Gastrocnemius medialis (tissue), 4 donors: ENCODE data around the gene GTF2H3. TPM values are rescaled to one million over a fixed set of nuclear protein-coding genes. Genes with fewer than 3 reads are reported as not detected.
A peak's percentile ranks its signal among the peaks of the same experiment; 100 is the strongest.

Experiments used
- ATAC-seq, 2 donors: fragments of 150-250 bp; one replicate each; pipeline ENCODE4 v1.9.1; 2016
- DNase-seq, 2 donors: peaks; one replicate each; pipeline ENCODE4 v3.0.0-alpha.2; 2019
- H3K27ac ChIP-seq, 4 donors: fragments of 200-600 bp; sonication (generic); 1 replicate in 1 of 4; 2 replicates in 3 of 4; pipeline ENCODE4 v1.5.1; 2016 to 2018; ENCODE audit warnings: mild to moderate bottlenecking in 2 of 4, moderate library complexity in 1 of 4
- H3K27me3 ChIP-seq, 3 donors: fragments of 200-600 bp; sonication (generic) in 2 of 3; 1 replicate in 1 of 3; 2 replicates in 2 of 3; pipeline versions ENCODE4 v1.5.1 to v1.6.0; 2016 to 2019; ENCODE audit warnings: mild to moderate bottlenecking in 1 of 3, moderate library complexity in 1 of 3
- H3K36me3 ChIP-seq, 2 donors: fragments of 200-600 bp; sonication (generic) in 1 of 2; one replicate each; pipeline ENCODE4 v1.5.1; 2017 to 2018
- H3K4me1 ChIP-seq, 2 donors: fragments of 200-600 bp; sonication (generic) in 1 of 2; one replicate each; pipeline ENCODE4 v1.5.1; 2016 to 2017; ENCODE audit warnings: mild to moderate bottlenecking in 2 of 2
- H3K4me3 ChIP-seq, 4 donors: fragments of 200-600 bp; sonication (generic) in 3 of 4; 1 replicate in 1 of 4; 2 replicates in 3 of 4; pipeline ENCODE4 v1.5.1; 2016 to 2019; ENCODE audit warnings: mild to moderate bottlenecking in 2 of 4
- H3K9me3 ChIP-seq, 3 donors: fragments of 200-600 bp; sonication (generic) in 2 of 3; 1 replicate in 1 of 3; 2 replicates in 2 of 3; pipeline ENCODE4 v1.5.1; 2016 to 2019
- POLR2A ChIP-seq, 2 donors: fragments of 450-650 bp; IDR thresholded peaks; one replicate each; pipeline ENCODE4 v1.6.1; 2017; ENCODE audit warnings: antibody characterized with exemption in 2 of 2, mild to moderate bottlenecking in 2 of 2, moderate library complexity in 2 of 2
- in situ Hi-C, 4 donors: fragments of 200-750 bp; cut with MboI; loops; one replicate each; pipeline versions ENCODE4 v1.15.0 to v1.8.0; 2017; ENCODE audit warnings: low sequenced_read_pairs in 4 of 4
- intact Hi-C: fragments of 100-400 bp; cut with DNase I; formaldehyde crosslinking; loops from one replicate; pipeline ENCODE4 v1.15.1; 2023; ENCODE audit warnings: low total_unique reads
- total RNA-seq, 4 donors: library from RNA; depleted of rRNA; stranded (reverse); fragments of >200 nt; gene quantifications; one replicate each; pipeline versions ENCODE4 v1.1.0 to v1.2.3, GENCODE V29; 2016
- TF ChIP-seq, protein P1 (sequence below), 5 experiments: fragments of 450-650 bp in 3 of 5; fragments of 200-600 bp in 2 of 5; sonication (generic) in 2 of 5; IDR thresholded peaks in 4 of 5; conservative IDR thresholded peaks in 1 of 5; 1 replicate in 4 of 5; 2 replicates in 1 of 5; pipeline ENCODE4 v1.5.1; 2016 to 2019; ENCODE audit warnings: antibody characterized with exemption in 5 of 5, mild to moderate bottlenecking in 3 of 5, moderate library complexity in 3 of 5

Gene GTF2H3
- total RNA-seq, 4 donors from 2014 or later = 11.5 to 14.3 (median 12.3) TPM

DNA sequence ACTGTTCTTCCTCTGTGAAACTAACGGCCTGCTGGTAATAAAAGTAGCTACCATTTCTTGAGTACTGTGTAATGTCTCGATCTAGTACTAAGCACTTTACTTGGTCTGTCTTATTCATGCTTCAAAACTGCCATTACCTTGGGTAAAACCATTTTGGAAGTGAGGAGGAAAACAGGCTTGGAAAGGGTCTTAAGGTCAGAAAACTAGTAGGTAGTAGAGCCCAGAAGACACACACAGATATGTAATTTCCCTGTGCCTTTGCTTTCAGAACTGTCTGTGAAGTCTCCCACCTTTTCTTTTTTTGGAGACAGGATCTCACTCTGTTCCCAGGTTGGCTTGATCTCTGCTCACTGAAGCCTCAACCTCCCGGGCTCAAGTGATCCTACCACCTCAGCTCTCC is 35.1 kb upstream of the GTF2H3 start:
- Histone ChIP-seq H3K27me3 (no peaks in the 10 kb centered on the region), H3K36me3 (peaks cover 0 to 46% of the 10 kb centered on the region in 2 donors), H3K27ac (no peak overlapping the region), H3K4me1 (peaks cover 16 to 21% of the 10 kb centered on the region in 2 donors), H3K4me3 (no peak overlapping the region), H3K9me3 (no peaks in the 10 kb centered on the region)
- ATAC-seq (no peak), DNase-seq (no peak)
- in situ Hi-C loops (no loop called here), intact Hi-C loops (no loop called here)
- TF ChIP-seq, protein P1, sequence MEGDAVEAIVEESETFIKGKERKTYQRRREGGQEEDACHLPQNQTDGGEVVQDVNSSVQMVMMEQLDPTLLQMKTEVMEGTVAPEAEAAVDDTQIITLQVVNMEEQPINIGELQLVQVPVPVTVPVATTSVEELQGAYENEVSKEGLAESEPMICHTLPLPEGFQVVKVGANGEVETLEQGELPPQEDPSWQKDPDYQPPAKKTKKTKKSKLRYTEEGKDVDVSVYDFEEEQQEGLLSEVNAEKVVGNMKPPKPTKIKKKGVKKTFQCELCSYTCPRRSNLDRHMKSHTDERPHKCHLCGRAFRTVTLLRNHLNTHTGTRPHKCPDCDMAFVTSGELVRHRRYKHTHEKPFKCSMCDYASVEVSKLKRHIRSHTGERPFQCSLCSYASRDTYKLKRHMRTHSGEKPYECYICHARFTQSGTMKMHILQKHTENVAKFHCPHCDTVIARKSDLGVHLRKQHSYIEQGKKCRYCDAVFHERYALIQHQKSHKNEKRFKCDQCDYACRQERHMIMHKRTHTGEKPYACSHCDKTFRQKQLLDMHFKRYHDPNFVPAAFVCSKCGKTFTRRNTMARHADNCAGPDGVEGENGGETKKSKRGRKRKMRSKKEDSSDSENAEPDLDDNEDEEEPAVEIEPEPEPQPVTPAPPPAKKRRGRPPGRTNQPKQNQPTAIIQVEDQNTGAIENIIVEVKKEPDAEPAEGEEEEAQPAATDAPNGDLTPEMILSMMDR (IDR thresholded peaks at IDR 0.05 in 4 of 5, conservative IDR thresholded peaks at IDR 0.05 in 1 of 5) = no peak
- no peak for TF ChIP-seq POLR2A (IDR thresholded peaks at IDR 0.05)

DNA sequence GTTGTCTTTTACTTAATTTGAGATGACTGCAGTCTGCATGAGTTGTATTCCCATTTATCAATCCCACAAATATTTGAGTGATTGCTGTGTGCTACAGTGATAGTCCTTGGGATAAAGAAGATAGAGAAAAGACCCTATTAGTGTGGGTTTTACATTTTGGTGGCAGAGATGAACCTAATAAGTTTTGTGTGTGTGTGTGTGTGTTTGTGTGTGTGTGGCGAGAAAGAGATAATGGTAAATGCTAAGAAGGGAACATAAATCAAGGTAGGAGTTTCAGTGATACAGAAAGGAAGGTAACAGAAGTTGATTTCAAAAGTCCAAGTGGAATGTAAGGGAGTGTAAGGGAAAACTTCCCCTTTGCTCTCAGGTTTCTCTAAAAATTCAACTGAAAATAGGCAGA is 34.3 kb upstream of the GTF2H3 start:
- in situ Hi-C loops (no loop called here), intact Hi-C loops (no loop called here)
- ATAC-seq (no peak), DNase-seq (no peak)
- Histone ChIP-seq H3K9me3 (no peaks in the 10 kb centered on the region), H3K27me3 (no peaks in the 10 kb centered on the region), H3K4me3 (no peak overlapping the region), H3K27ac (no peak overlapping the region), H3K36me3 (peaks cover 0 to 43% of the 10 kb centered on the region in 2 donors), H3K4me1 (peaks cover 18 to 21% of the 10 kb centered on the region in 2 donors)
- TF ChIP-seq POLR2A (IDR thresholded peaks at IDR 0.05) = no peak
- TF ChIP-seq, protein P1 (IDR thresholded peaks at IDR 0.05 in 4 of 5, conservative IDR thresholded peaks at IDR 0.05 in 1 of 5) = no peak

DNA sequence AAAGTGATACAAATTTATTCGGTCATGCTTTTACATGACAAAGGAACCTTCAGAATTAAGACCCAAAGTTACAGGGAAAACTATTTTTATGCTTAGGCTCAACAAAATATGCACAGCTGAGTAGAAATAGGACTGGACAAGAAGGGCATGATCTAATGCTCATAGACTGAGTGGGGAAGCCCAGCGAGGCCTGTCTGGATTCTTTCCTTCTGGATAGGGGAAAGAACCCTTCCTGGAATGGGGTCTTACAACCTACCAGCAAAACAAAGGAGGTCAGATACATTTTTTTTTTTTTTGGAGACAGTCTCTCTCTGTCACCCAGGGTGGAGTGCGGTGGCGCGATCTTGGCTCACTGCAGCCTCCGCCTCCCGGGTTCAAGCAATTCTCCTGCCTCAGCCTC is 33.9 kb upstream of the GTF2H3 start:
- H3K4me3 ChIP-seq = no peak overlapping the region
- no peak overlapping the region for H3K27ac ChIP-seq
- in situ Hi-C loops (no loop called here), intact Hi-C loops (loop anchor here (5.0 to 10.0 kb wide), 2 partner anchors 67 to 1075 kb away; partner anchors contain the start of genes KNTC1, RILPL1 and RSRC2)
- H3K27me3 ChIP-seq = no peaks in the 10 kb centered on the region
- ATAC-seq (no peak), DNase-seq (no peak)
- H3K36me3 ChIP-seq = peaks cover 0 to 39% of the 10 kb centered on the region in 2 donors
- no peaks in the 10 kb centered on the region for H3K9me3 ChIP-seq
- TF ChIP-seq, protein P1 (IDR thresholded peaks at IDR 0.05 in 4 of 5, conservative IDR thresholded peaks at IDR 0.05 in 1 of 5) = no peak
- TF ChIP-seq POLR2A (IDR thresholded peaks at IDR 0.05) = no peak
- peaks cover 20 to 21% of the 10 kb centered on the region in 2 donors for H3K4me1 ChIP-seq

DNA sequence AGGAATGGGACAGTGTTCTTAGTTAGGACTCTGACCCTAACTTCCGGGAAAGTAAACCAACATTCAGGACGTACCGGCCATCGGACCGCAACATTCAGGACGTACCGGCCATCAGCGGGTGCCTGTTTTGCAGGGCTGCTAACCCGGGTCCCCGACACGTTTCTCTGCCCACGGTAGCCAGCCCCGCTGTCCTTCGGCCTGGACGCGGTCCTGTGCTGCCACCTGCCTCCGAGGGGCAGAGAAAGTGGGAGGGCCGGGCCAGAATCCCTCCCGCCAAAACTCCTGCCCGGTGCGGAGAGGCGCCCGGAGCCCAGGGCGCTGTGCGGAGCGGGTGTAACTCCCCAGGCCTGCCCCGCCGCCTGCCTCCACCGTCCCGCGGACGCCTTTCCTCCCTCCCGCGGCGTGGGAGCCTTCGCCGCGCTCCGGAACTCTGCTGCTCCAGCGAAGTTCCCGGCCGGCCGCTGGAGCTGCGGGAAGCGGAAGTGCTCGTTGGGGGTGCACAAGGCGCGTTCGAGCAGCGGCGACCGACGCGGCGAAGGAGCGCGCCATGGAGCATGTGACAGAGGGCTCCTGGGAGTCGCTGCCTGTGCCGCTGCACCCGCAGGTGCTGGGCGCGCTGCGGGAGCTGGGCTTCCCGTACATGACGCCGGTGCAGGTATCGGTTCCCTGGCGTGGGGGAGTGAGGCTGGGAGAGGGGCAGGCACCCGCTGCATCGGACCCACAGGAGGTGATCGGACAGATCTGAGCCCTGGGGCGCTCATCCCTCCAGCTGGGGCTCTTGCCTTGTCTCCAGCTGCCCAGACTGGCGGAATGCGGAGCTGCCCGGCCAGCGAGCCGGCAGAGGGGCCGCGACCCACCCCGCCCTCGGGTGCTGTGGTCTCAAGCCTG is 31.8 kb upstream of the GTF2H3 start, which contains the start of gene DDX55:
Gene DDX55, plus strand, starts transcription at position 498 of the 888 bp plus-strand sequence. Its CDS starts 50 bp downstream, at position 548.
- Histone ChIP-seq H3K9me3 (no peaks in the 10 kb centered on the region), H3K36me3 (peaks cover 0 to 26% of the 10 kb centered on the region in 2 donors), H3K4me3 (peak within 1 kb of the TSS; percentile 85 to 95 (median 94)), H3K27me3 (no peaks in the 10 kb centered on the region), H3K4me1 (peaks cover 20 to 21% of the 10 kb centered on the region in 2 donors), H3K27ac (peak within 1 kb of the TSS; percentile 79 to 93 (median 86))
- intact Hi-C loops (loop anchor here (1.0 to 10.0 kb wide), 4 partner anchors 31 to 1077 kb away; partner anchors contain the start of genes EIF2B1, GTF2H3, KNTC1 and RILPL1), in situ Hi-C loops (no loop called here)
- TF ChIP-seq POLR2A (IDR thresholded peaks at IDR 0.05) = peak; percentile 39 to 75
- TF ChIP-seq, protein P1 (IDR thresholded peaks at IDR 0.05 in 4 of 5, conservative IDR thresholded peaks at IDR 0.05 in 1 of 5) = peak; percentile 70 to 89 (median 81)
- DNase-seq = peak; percentile 77 to 79
- peak; percentile 96 to 98 for ATAC-seq
